GM12878 (cell line): Measurements from ENCODE around the gene CHRDL2. TPM values are rescaled to one million over a fixed set of nuclear protein-coding genes. Genes with fewer than 3 reads are reported as not detected.

Source experiments
- ATAC-seq: fragments of 200-7000 bp; cut with Tn5 transposase; 3 replicates; pipeline ENCODE4 v1.9.1; 2020; ENCODE audit warnings: mild to moderate bottlenecking, moderate library complexity
- BruUV-seq: library from RNA; stranded (reverse); fragments of 400-500 nt; replicated peaks from 2 replicates; lab custom pipeline; 2021; lab: Mats Ljungman, UMichigan
- CTCF ChIA-PET: fragments of 300-600 bp; sonication (Branson Sonifier 250); formaldehyde crosslinking; extraction: SDS; loops from one replicate; lab custom pipeline; 2021; ENCODE audit warnings: inconsistent platforms; lab: Yijun Ruan, JAX
- POLR2A ChIA-PET: fragments of 350-600 bp; formaldehyde crosslinking; extraction: SDS; loops from one replicate; lab custom pipeline; 2021; ENCODE audit warnings: inconsistent platforms; lab: Charles Lee
- RAD21 ChIA-PET: fragments of 300-600 bp; sonication (Branson Sonifier 250); formaldehyde crosslinking; loops from one replicate; lab custom pipeline; 2023; ENCODE audit warnings: antibody characterized with exemption; ENCODE audit not compliant: unreplicated experiment; lab: Charles Lee
- SMC1A ChIA-PET: fragments of 300-600 bp; sonication (Branson Sonifier 250); formaldehyde crosslinking; loops from one replicate; lab custom pipeline; 2023; ENCODE audit not compliant: unreplicated experiment, uncharacterized antibody; lab: Charles Lee
- DNase-seq: peaks from one replicate; pipeline ENCODE4 v3.0.0-alpha.2; 2011; ENCODE audit warnings: low read depth, low spot score
- FAIRE-seq: peaks from 3 replicates; lab custom pipeline; 2011; peaks lifted over from hg19 to GRCh38; lab: Jason Lieb, UNC
- H2AFZ ChIP-seq: 2 replicates; pipeline ENCODE4 v1.6.0; 2011; ENCODE audit warnings: low read depth, low read length, control low read depth; ENCODE audit not compliant: control insufficient read depth
- H3K27ac ChIP-seq: 2 replicates; pipeline ENCODE4 v1.5.1; 2011; ENCODE audit warnings: control low read depth; ENCODE audit not compliant: control insufficient read depth, insufficient read depth
- H3K27me3 ChIP-seq, 2 experiments: replicated peaks in 1 of 2; 2 replicates each; pipeline versions ENCODE4 v1.6.0 to v1.6.1; 2011; ENCODE audit warnings: low read length in 1 of 2; ENCODE audit not compliant: control insufficient read depth in 2 of 2, insufficient read depth in 2 of 2
- H3K36me3 ChIP-seq, 2 experiments: 2 replicates each; pipeline ENCODE4 v1.5.1; 2011; ENCODE audit warnings: low read length in 1 of 2; ENCODE audit not compliant: control insufficient read depth in 2 of 2, insufficient read depth in 2 of 2
- H3K4me1 ChIP-seq: 2 replicates; pipeline ENCODE4 v1.6.1; 2011; ENCODE audit warnings: mild to moderate bottlenecking, low read length, moderate library complexity, mixed read lengths; ENCODE audit not compliant: control insufficient read depth, insufficient read depth
- H3K4me2 ChIP-seq: 2 replicates; pipeline ENCODE4 v1.6.0; 2011; ENCODE audit warnings: control low read depth; ENCODE audit not compliant: control insufficient read depth, insufficient read depth
- H3K4me3 ChIP-seq: fragments of 200-600 bp; sonication (generic); 2 replicates; pipeline ENCODE4 v1.5.1; 2016
- H3K79me2 ChIP-seq: 2 replicates; pipeline ENCODE4 v1.6.0; 2011; ENCODE audit warnings: low read length; ENCODE audit not compliant: control insufficient read depth, insufficient read depth
- H3K9ac ChIP-seq: 2 replicates; pipeline ENCODE4 v1.8.0; 2011; ENCODE audit warnings: low read length, control low read depth, mixed read lengths; ENCODE audit not compliant: control insufficient read depth, insufficient read depth
- H3K9me3 ChIP-seq: replicated peaks from 3 replicates; pipeline ENCODE4 v1.5.1; 2011; ENCODE audit warnings: mild to moderate bottlenecking, low read length; ENCODE audit not compliant: control insufficient read depth, insufficient read depth
- H4K20me1 ChIP-seq: 2 replicates; pipeline ENCODE4 v1.6.0; 2011; ENCODE audit not compliant: control insufficient read depth, insufficient read depth
- ATF2 ChIP-seq: IDR thresholded peaks from 2 replicates; pipeline ENCODE4 v1.6.1; 2012; ENCODE audit warnings: low read length, inconsistent platforms
- CBFB ChIP-seq: IDR thresholded peaks from 2 replicates; pipeline ENCODE4 v1.6.1; 2016; ENCODE audit warnings: antibody characterized with exemption, low read depth
- DPF2 ChIP-seq: fragments of 450-650 bp; IDR thresholded peaks from 2 replicates; pipeline ENCODE4 v1.6.1; 2017; ENCODE audit warnings: mild to moderate bottlenecking
- E2F4 ChIP-seq: IDR thresholded peaks from 2 replicates; pipeline ENCODE4 v1.6.1; 2012; ENCODE audit warnings: low read depth, low read length, improper control_type of control experiment
- FOS ChIP-seq: IDR thresholded peaks from 3 replicates; pipeline ENCODE4 v1.6.1; 2011; ENCODE audit warnings: borderline replicate concordance; ENCODE audit not compliant: insufficient read length; ENCODE audit errors: extremely low read depth
- HDAC6 ChIP-seq: fragments of 200-600 bp; sonication (generic); IDR thresholded peaks from one replicate; pipeline ENCODE4 v1.8.0; 2017; ENCODE audit warnings: antibody characterized with exemption; ENCODE audit not compliant: unreplicated experiment
- JUNB ChIP-seq: IDR thresholded peaks from 2 replicates; pipeline ENCODE4 v1.6.1; 2016; ENCODE audit warnings: antibody characterized with exemption, mild to moderate bottlenecking
- MEF2A ChIP-seq: IDR thresholded peaks from 2 replicates; pipeline ENCODE4 v1.6.1; 2011; ENCODE audit warnings: low read depth, mild to moderate bottlenecking, low read length, moderate library complexity; ENCODE audit not compliant: insufficient read depth
- NFYB ChIP-seq: IDR thresholded peaks from 2 replicates; pipeline ENCODE4 v1.6.1; 2011; ENCODE audit warnings: low read depth, mild to moderate bottlenecking, low read length, improper control_type of control experiment, moderate library complexity; ENCODE audit not compliant: insufficient read depth
- NR2F1 ChIP-seq: fragments of 450-650 bp; conservative IDR thresholded peaks from 2 replicates; pipeline ENCODE4 v1.6.1; 2017; ENCODE audit warnings: mild to moderate bottlenecking
- POLR2AphosphoS5 ChIP-seq: IDR thresholded peaks from 2 replicates; pipeline ENCODE4 v1.6.1; 2011; ENCODE audit warnings: mild to moderate bottlenecking, low read length, inconsistent platforms
- SMARCA5 ChIP-seq: fragments of 450-650 bp; IDR thresholded peaks from 2 replicates; pipeline ENCODE4 v1.6.1; 2017; ENCODE audit warnings: mild to moderate bottlenecking
- SP1 ChIP-seq: IDR thresholded peaks from one replicate; pipeline ENCODE4 v1.6.1; 2011; ENCODE audit warnings: low read depth, low read length
- SREBF2 ChIP-seq: IDR thresholded peaks from 2 replicates; pipeline ENCODE4 v1.6.1; 2012; ENCODE audit warnings: mild to moderate bottlenecking, low read length
- ZNF592 ChIP-seq: fragments of 450-650 bp; IDR thresholded peaks from 2 replicates; pipeline ENCODE4 v1.6.1; 2017; ENCODE audit warnings: mild to moderate bottlenecking, moderate library complexity
- WGBS: methylation state at CpG from one replicate; pipeline ENCODE4 v1.1.6; 2016; ENCODE audit warnings: low lambda C conversion rate; ENCODE audit not compliant: insufficient replicate concordance, insufficient coverage; ENCODE audit errors: missing lambda C conversion rate; 5-methylcytosine and 5-hydroxymethylcytosine counted together
- in situ Hi-C: fragments of 300-500 bp; cut with MboI; formaldehyde crosslinking; loops from 9 replicates; pipeline ENCODE4 v1.14.3; 2018; ENCODE audit warnings: mixed read lengths
- intact Hi-C: fragments of 100-400 bp; cut with micrococcal nuclease; formaldehyde crosslinking; loops from one replicate; pipeline ENCODE4 v1.14.2; 2022; ENCODE audit not compliant: unreplicated experiment
- polyA plus RNA-seq, 11 experiments: library from polyadenylated mRNA; depleted of rRNA in 4 of 11; unstranded in 6 of 11; stranded (reverse) in 5 of 11; fragments of >200 nt; fragmentation: Nextera tagmentation in 4 of 11; fragmentation: Illumina TruSeq in 1 of 11; extraction: Ambion mirVana in 4 of 11; extraction: Trizol in 1 of 11; gene quantifications; 1 replicate in 1 of 11; 2 replicates in 10 of 11; pipeline versions ENCODE4 v1.2.1 to v1.2.3, GENCODE V29; 2011 to 2016; ENCODE audit warnings: inconsistent platforms in 2 of 11, missing spikeins in 2 of 11, low read depth in 1 of 11
- total RNA-seq, 4 experiments: library from RNA; depleted of rRNA in 3 of 4; stranded (reverse); fragments of >200 nt in 3 of 4; fragmentation: Illumina TruSeq in 1 of 4; extraction: Trizol in 1 of 4; gene quantifications; 2 replicates each; pipeline versions ENCODE4 v1.2.1 to v1.2.3, GENCODE V29; 2013 to 2021

The CHRDL2 gene
- total and polyA plus RNA-seq, 10 of the 15 experiments (the other 5 are each of a cell fraction or from before 2014, with no cell fraction given): not detected

- ATAC-seq (no peak), DNase-seq (no peak), FAIRE-seq (no peak)
- CTCF ChIA-PET: interaction anchor here (2.5 kb wide), 1 partner anchor 9 kb away, joined by 7 read pairs; no protein-coding TSS in a partner anchor
- intact Hi-C loops (no loop called here), in situ Hi-C loops (no loop called here)
- RAD21 ChIA-PET: no interaction called here
- Histone ChIP-seq H3K79me2 (no peaks in the 10 kb centered on the region), H3K4me2 (no peak overlapping the region), H3K27me3 (peaks cover 0 to 3% of the 10 kb centered on the region in 2 experiments; a peak in 1 of 4 replicates), H4K20me1 (no peaks in the 10 kb centered on the region; the same call in 1 of the 2 replicates), H3K27ac (no peak overlapping the region), H3K36me3 (no peaks in the 10 kb centered on the region), H3K4me3 (no peak overlapping the region), H3K4me1 (no peaks in the 10 kb centered on the region; the same call in 1 of the 2 replicates), H3K9me3 (no peaks in the 10 kb centered on the region), H3K9ac (no peak overlapping the region), H2AFZ (no peak overlapping the region)
- POLR2A ChIA-PET: no interaction called here
- SMC1A ChIA-PET: no interaction called here
- 43% methylated on average over 10 of the region's 10 CpGs for WGBS
- BruUV-seq: no TSS peak
- TF ChIP-seq NFYB (no peak), MEF2A (no peak), HDAC6 (no peak), ATF2 (no peak), CBFB (no peak), JUNB (no peak), SP1 (no peak), FOS (no peak), NR2F1 (no peak), POLR2AphosphoS5 (no peak), ZNF592 (no peak), SREBF2 (no peak), SMARCA5 (no peak), E2F4 (no peak), DPF2 (no peak)
Measured at GRCh38 chr11:74694136-74694930, 36.9 kb downstream of the CHRDL2 start.
